ENCODE results near the gene BCAR1.

The BCAR1 gene

GRCh38 chr16:75264999-75265910, 13.8 kb upstream of the BCAR1 start:
- no peak for TF ChIP-seq CTCF (IDR thresholded peaks at IDR 0.05; ENCODE audit: low read depth, low read length, missing control alignments)
- in situ Hi-C loops (cut with HindIII; ENCODE audit: low sequenced_read_pairs), result no loop called here
- no peak for DNase-seq (ENCODE audit: low read depth)
- H3K4me3 ChIP-seq (ENCODE audit: low read depth, low read length), result peak overlapping the region; percentile 98

- peak overlapping the region; percentile 98 for H3K4me3 ChIP-seq (ENCODE audit: low read depth, low read length)
- no peak for DNase-seq (ENCODE audit: low read depth)
- TF ChIP-seq CTCF (IDR thresholded peaks at IDR 0.05; ENCODE audit: low read depth, low read length, missing control alignments), result no peak
- in situ Hi-C loops (cut with HindIII; ENCODE audit: low sequenced_read_pairs), result no loop called here
Measured at GRCh38 chr16:75264457-75264998, 13.1 kb upstream of the BCAR1 start.

GRCh38 chr16:75263963-75264445, 12.6 kb upstream of the BCAR1 start:
- in situ Hi-C loops (cut with HindIII; ENCODE audit: low sequenced_read_pairs), result no loop called here
- no peak for DNase-seq (ENCODE audit: low read depth)
- TF ChIP-seq CTCF (IDR thresholded peaks at IDR 0.05; ENCODE audit: low read depth, low read length, missing control alignments), result no peak
- peak overlapping the region; percentile 98 for H3K4me3 ChIP-seq (ENCODE audit: low read depth, low read length)

GRCh38 chr16:75263291-75263962, 12.0 kb upstream of the BCAR1 start:
- DNase-seq (ENCODE audit: low read depth), result no peak
- peak overlapping the region; percentile 98 for H3K4me3 ChIP-seq (ENCODE audit: low read depth, low read length)
- in situ Hi-C loops (cut with HindIII; ENCODE audit: low sequenced_read_pairs), result no loop called here

GRCh38 chr16:75262800-75263127, 11.3 kb upstream of the BCAR1 start:
- no peak for TF ChIP-seq CTCF (IDR thresholded peaks at IDR 0.05; ENCODE audit: low read depth, low read length, missing control alignments)
- DNase-seq (ENCODE audit: low read depth), result no peak
- in situ Hi-C loops (cut with HindIII; ENCODE audit: low sequenced_read_pairs), result no loop called here
- H3K4me3 ChIP-seq (ENCODE audit: low read depth, low read length), result no peak overlapping the region

More at GRCh38 chr16:75263291-75263962, 12.0 kb upstream of the BCAR1 start:
- no peak for TF ChIP-seq CTCF (IDR thresholded peaks at IDR 0.05; ENCODE audit: low read depth, low read length, missing control alignments)

GRCh38 chr16:75262104-75262799, 10.8 kb upstream of the BCAR1 start:
- no peak for DNase-seq (ENCODE audit: low read depth)
- H3K4me3 ChIP-seq (ENCODE audit: low read depth, low read length), result no peak overlapping the region
- in situ Hi-C loops (cut with HindIII; ENCODE audit: low sequenced_read_pairs), result no loop called here
- no peak for TF ChIP-seq CTCF (IDR thresholded peaks at IDR 0.05; ENCODE audit: low read depth, low read length, missing control alignments)
